ENCODE results near the gene ADGRG6.

- TF ChIP-seq SIN3A (IDR thresholded peaks at IDR 0.05; ENCODE audit: borderline replicate concordance, insufficient read depth, low read length): no peak
- no peak for TF ChIP-seq POLR2AphosphoS5 (IDR thresholded peaks at IDR 0.05; ENCODE audit: low read depth, low read length)
- TF ChIP-seq REST (IDR thresholded peaks at IDR 0.05; ENCODE audit: insufficient read depth in 1 of 2, low read depth in 2 of 2, low read length in 2 of 2): no peak
These were observed 40.1 kb downstream of the ADGRG6 start for GRCh38 chr6:142341855-142342330.
